Kidney (tissue), 14 donors: ENCODE data around the gene MAPK1. TPM values are rescaled to one million over a fixed set of nuclear protein-coding genes. Genes with fewer than 3 reads are reported as not detected.

Experiments used
- DNase-seq, 5 donors: peaks; one replicate each; pipeline ENCODE4 v3.0.0-alpha.2; 2013 to 2020
- FAIRE-seq: peaks from 2 replicates; lab custom pipeline; 2012; peaks lifted over from hg19 to GRCh38; lab: Jason Lieb, UNC
- H3K27ac ChIP-seq, 2 donors: one replicate each; pipeline ENCODE4 v1.7.0; 2013; ENCODE audit warnings: low read depth in 2 of 2, low read length in 2 of 2, inconsistent platforms in 1 of 2
- H3K27me3 ChIP-seq: one replicate; pipeline ENCODE4 v1.7.1; 2013; ENCODE audit warnings: low read length, inconsistent platforms; ENCODE audit not compliant: control insufficient read depth, insufficient read depth
- H3K36me3 ChIP-seq, 3 donors: one replicate each; pipeline versions ENCODE4 v1.7.0 to v1.7.1; 2013; ENCODE audit warnings: low read length in 3 of 3, control low read depth in 1 of 3, inconsistent platforms in 1 of 3; ENCODE audit not compliant: insufficient read depth in 3 of 3, control insufficient read depth in 2 of 3
- H3K4me1 ChIP-seq, 3 donors: one replicate each; pipeline versions ENCODE4 v1.7.0 to v1.7.1; 2013; ENCODE audit warnings: low read length in 3 of 3, inconsistent platforms in 1 of 3, low read depth in 1 of 3; ENCODE audit not compliant: control insufficient read depth in 2 of 3, insufficient read depth in 2 of 3
- H3K4me3 ChIP-seq, 3 donors: one replicate each; pipeline versions ENCODE4 v1.7.0 to v1.8.1; 2013; ENCODE audit warnings: low read length in 3 of 3, control low read depth in 1 of 3, inconsistent platforms in 1 of 3
- H3K9ac ChIP-seq, 3 donors: one replicate each; pipeline versions ENCODE4 v1.7.0 to v1.7.1; 2013; ENCODE audit warnings: low read length in 3 of 3, control low read depth in 1 of 3, inconsistent platforms in 1 of 3
- H3K9me3 ChIP-seq, 3 donors: one replicate each; pipeline versions ENCODE4 v1.7.0 to v1.7.1; 2013; ENCODE audit warnings: low read length in 3 of 3, control low read depth in 1 of 3, inconsistent platforms in 1 of 3; ENCODE audit not compliant: control insufficient read depth in 2 of 3, insufficient read depth in 1 of 3
- CTCF ChIP-seq: IDR thresholded peaks from 3 replicates; pipeline ENCODE4 v1.5.1; 2012; ENCODE audit warnings: mild to moderate bottlenecking, moderate library complexity, borderline replicate concordance; ENCODE audit not compliant: insufficient read depth; ENCODE audit errors: extremely low read depth
- intact Hi-C: fragments of 100-400 bp; cut with DNase I; formaldehyde crosslinking; loops from one replicate; pipeline ENCODE4 v1.11.1; 2022
- polyA plus RNA-seq: library from polyadenylated mRNA; stranded (reverse); fragments of 350-450 nt; fragmentation: Illumina TruSeq; extraction: RNeasy Lipid Tissue Mini Kit (QIAGEN cat#74804); gene quantifications from one replicate; pipeline ENCODE4 v1.2.3, GENCODE V29; 2014; ENCODE audit warnings: low read depth, low replicate concordance; ENCODE audit not compliant: insufficient read depth
- total RNA-seq: library from RNA; stranded (reverse); fragmentation: NEBNext Ultra II Directional; extraction: Animal tissue kit (Norgen Biotek cat#: 25700); gene quantifications from one replicate; pipeline ENCODE4 v1.2.1, GENCODE V29; 2021
- donor health status: control.
- donor health status: control.
- donor health status: control.
- donor health status: control.
- donor health status: control.
- donor health status: DM: yes; HTN: yes; CAD: no.
- donor health status: Normal renal cell carcinoma (clear cell type).

Gene MAPK1
- total and polyA plus RNA-seq, 2 donors from 2014 or later = 21.3 to 128 TPM

GRCh38 chr22:21778705-21779363 lies 88.6 kb downstream of the MAPK1 start:
- no peaks in the 10 kb centered on the region for H3K9me3 ChIP-seq
- DNase-seq (no peak), FAIRE-seq (no peak)
- no peaks in the 10 kb centered on the region for H3K4me1 ChIP-seq
- no peak overlapping the region for H3K27ac ChIP-seq
- H3K4me3 ChIP-seq = no peak overlapping the region
- intact Hi-C loops = no loop called here
- H3K9ac ChIP-seq = no peak overlapping the region
- TF ChIP-seq CTCF = no peak
- peaks cover 0 to 10% (median 7%) of the 10 kb centered on the region in 3 donors for H3K36me3 ChIP-seq
- no peaks in the 10 kb centered on the region for H3K27me3 ChIP-seq

GRCh38 chr22:21771631-21771976 lies 95.8 kb downstream of the MAPK1 start:
- Histone ChIP-seq H3K4me3 (no peak overlapping the region), H3K9ac (no peak overlapping the region), H3K27me3 (no peaks in the 10 kb centered on the region), H3K9me3 (no peaks in the 10 kb centered on the region), H3K4me1 (no peaks in the 10 kb centered on the region), H3K36me3 (peaks cover 12 to 48% (median 23%) of the 10 kb centered on the region in 3 donors), H3K27ac (no peak overlapping the region)
- TF ChIP-seq CTCF = no peak
- no peak for DNase-seq
- intact Hi-C loops = no loop called here
- no peak for FAIRE-seq

- TF ChIP-seq CTCF = no peak
- Histone ChIP-seq H3K36me3 (peaks cover 12 to 69% (median 45%) of the 10 kb centered on the region in 3 donors), H3K4me1 (no peaks in the 10 kb centered on the region), H3K9me3 (no peaks in the 10 kb centered on the region), H3K27ac (no peak overlapping the region), H3K4me3 (no peak overlapping the region), H3K9ac (no peak overlapping the region), H3K27me3 (no peaks in the 10 kb centered on the region)
- no peak for FAIRE-seq
- DNase-seq = no peak
- intact Hi-C loops = no loop called here
These were observed 99.0 kb downstream of the MAPK1 start for GRCh38 chr22:21768435-21768834.
